MCF 10A (cell line): Measurements from ENCODE around the gene RERE. TPM values are rescaled to one million over a fixed set of nuclear protein-coding genes. Genes with fewer than 3 reads are reported as not detected.
"Not testable (repeated sequence)": the region's sequence is repeated elsewhere in the genome, so short reads cannot be mapped to it uniquely, and the experiment has no call there.

Experiments used
- BruUV-seq: library from RNA; stranded (reverse); fragments of 400-500 nt; replicated peaks from 2 replicates; lab custom pipeline; 2021; lab: Mats Ljungman, UMichigan
- CTCF ChIA-PET: fragments of 300-600 bp; sonication (Branson Sonifier 250); formaldehyde crosslinking; extraction: SDS; loops from one replicate; lab custom pipeline; 2021; ENCODE audit warnings: antibody characterized with exemption, inconsistent platforms; lab: Yijun Ruan, JAX
- POLR2A ChIA-PET: fragments of 300-600, 350-650 bp; sonication (Branson Sonifier 250); formaldehyde crosslinking; extraction: SDS; loops from one replicate; lab custom pipeline; 2020; ENCODE audit warnings: antibody characterized with exemption, inconsistent platforms; lab: Yijun Ruan, JAX
- DNase-seq: peaks from one replicate; pipeline ENCODE4 v3.0.0-alpha.2; 2018; ENCODE audit not compliant: unreplicated experiment
- H3K27ac Mint-ChIP-seq: one replicate; pipeline ENCODE4 v1.8.0; 2022; ENCODE audit warnings: mild to moderate bottlenecking, low read depth, mixed read lengths; ENCODE audit not compliant: unreplicated experiment
- H3K27me3 Mint-ChIP-seq: one replicate; pipeline ENCODE4 v1.8.0; 2022; ENCODE audit warnings: mixed read lengths; ENCODE audit not compliant: insufficient read depth, unreplicated experiment
- H3K36me3 Mint-ChIP-seq: one replicate; pipeline ENCODE4 v1.8.0; 2022; ENCODE audit warnings: mild to moderate bottlenecking, moderate library complexity, mixed read lengths; ENCODE audit not compliant: insufficient read depth, unreplicated experiment
- H3K4me1 Mint-ChIP-seq: one replicate; pipeline ENCODE4 v1.8.0; 2022; ENCODE audit warnings: mixed read lengths; ENCODE audit not compliant: insufficient read depth, unreplicated experiment
- H3K4me3 Mint-ChIP-seq: one replicate; pipeline ENCODE4 v1.8.0; 2022; ENCODE audit warnings: mild to moderate bottlenecking, moderate library complexity, mixed read lengths; ENCODE audit not compliant: unreplicated experiment
- H3K9me3 Mint-ChIP-seq: one replicate; pipeline ENCODE4 v1.8.0; 2022; ENCODE audit warnings: mixed read lengths; ENCODE audit not compliant: unreplicated experiment
- intact Hi-C: fragments of 100-400 bp; cut with micrococcal nuclease; formaldehyde crosslinking; loops from 2 replicates; pipeline ENCODE4 v1.14.1; 2022
- total RNA-seq: library from RNA; stranded (reverse); gene quantifications from 2 replicates; pipeline ENCODE4 v1.2.3, GENCODE V29; 2022
- TF ChIP-seq, protein P1 (sequence below): fragments of 200-600 bp; IDR thresholded peaks from one replicate; pipeline ENCODE4 v1.8.0; 2022; ENCODE audit warnings: antibody characterized with exemption, mild to moderate bottlenecking; ENCODE audit not compliant: unreplicated experiment

The RERE gene
- total RNA-seq, 1 experiment from 2014 or later: 48.4 TPM

DNA sequence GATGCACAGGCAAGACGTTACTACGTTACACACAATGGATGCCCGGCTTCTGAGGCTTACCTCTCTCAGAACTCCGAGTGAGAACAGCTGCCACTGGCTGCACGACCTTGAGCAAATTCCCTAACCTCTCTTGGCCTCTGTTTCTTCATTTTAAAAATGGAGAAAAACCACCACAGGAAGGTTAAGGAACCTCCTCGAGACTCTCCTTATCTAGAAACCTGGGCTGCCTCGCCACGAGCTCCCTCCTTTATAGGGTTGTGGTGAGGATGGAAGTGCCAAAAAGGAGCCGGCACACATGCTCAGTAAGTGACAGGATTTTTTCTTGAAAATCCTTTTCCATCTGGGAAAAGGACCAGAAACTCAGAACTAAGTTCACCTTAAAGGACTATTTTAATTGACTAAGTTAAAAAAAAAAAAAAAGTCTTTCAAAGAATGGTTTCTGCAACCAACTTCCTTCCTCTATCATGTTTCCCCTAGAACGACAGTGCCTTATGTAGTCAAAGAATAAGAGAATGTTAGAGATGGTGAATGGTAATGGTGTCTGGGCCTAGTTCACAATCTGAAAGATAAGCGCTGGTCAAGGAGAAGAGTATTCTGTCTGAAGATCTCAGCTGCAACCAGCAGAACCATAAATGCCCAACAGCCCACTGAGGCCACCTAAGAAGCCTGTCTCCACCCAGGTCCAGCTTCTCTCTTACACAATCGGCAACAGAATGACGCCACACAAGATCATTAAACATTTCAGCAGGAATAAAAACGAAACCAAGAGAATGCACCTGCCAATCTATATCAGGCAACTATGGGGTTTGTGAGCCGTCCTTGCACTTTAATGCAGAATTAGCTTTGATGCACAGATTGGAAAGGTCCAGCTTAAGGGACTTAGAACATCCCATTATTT, 434.6 kb downstream of the RERE start:
- TF ChIP-seq, protein P1, sequence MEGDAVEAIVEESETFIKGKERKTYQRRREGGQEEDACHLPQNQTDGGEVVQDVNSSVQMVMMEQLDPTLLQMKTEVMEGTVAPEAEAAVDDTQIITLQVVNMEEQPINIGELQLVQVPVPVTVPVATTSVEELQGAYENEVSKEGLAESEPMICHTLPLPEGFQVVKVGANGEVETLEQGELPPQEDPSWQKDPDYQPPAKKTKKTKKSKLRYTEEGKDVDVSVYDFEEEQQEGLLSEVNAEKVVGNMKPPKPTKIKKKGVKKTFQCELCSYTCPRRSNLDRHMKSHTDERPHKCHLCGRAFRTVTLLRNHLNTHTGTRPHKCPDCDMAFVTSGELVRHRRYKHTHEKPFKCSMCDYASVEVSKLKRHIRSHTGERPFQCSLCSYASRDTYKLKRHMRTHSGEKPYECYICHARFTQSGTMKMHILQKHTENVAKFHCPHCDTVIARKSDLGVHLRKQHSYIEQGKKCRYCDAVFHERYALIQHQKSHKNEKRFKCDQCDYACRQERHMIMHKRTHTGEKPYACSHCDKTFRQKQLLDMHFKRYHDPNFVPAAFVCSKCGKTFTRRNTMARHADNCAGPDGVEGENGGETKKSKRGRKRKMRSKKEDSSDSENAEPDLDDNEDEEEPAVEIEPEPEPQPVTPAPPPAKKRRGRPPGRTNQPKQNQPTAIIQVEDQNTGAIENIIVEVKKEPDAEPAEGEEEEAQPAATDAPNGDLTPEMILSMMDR: no peak
- no peaks in the 10 kb centered on the region for H3K9me3 Mint-ChIP-seq
- no peaks in the 10 kb centered on the region for H3K4me1 Mint-ChIP-seq
- BruUV-seq: no TSS peak
- POLR2A ChIA-PET: interaction anchor here (0.6 kb wide), 1 partner anchor 582 kb away, joined by 3 read pairs; no protein-coding TSS in a partner anchor
- no peak overlapping the region for H3K4me3 Mint-ChIP-seq
- H3K27me3 Mint-ChIP-seq: no peaks in the 10 kb centered on the region
- H3K36me3 Mint-ChIP-seq: peaks cover 14% of the 10 kb centered on the region
- intact Hi-C loops: no loop called here
- H3K27ac Mint-ChIP-seq: no peak overlapping the region
- DNase-seq: no peak
- CTCF ChIA-PET: interaction anchor here (0.5 to 1.6 kb wide), 2 partner anchors 12 to 188 kb away, joined by 3 read pairs; no protein-coding TSS in a partner anchor

DNA sequence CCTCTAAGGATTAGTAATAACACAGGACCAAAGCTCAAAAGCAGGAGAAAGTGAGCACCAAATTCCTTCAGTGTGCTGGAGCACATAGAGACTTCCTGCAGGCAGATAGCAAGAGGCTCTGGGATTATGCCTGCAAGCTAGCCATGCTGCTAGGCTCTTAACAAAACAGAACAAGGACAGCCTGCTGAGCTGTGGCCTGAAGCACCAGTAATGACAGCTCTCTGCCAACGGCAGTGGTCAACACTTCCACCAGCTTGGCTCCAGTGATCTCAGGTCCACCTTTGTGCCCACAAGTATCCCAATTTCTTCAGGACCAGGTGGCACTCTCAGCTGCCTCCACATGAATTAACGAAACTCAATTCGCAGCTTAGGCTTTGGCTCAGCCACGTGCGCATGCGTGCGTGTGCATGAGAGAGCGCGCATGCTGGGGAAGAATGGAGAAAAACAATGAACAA, 435.4 kb downstream of the RERE start:
- ChIA-PET CTCF (interaction anchor here (1.0 kb wide), 1 partner anchor 27 kb away, joined by 3 read pairs; no protein-coding TSS in a partner anchor), POLR2A (interaction anchor here (0.6 to 1.0 kb wide), 2 partner anchors 25 to 145 kb away, joined by 3 to 4 read pairs; no protein-coding TSS in a partner anchor)
- H3K9me3 Mint-ChIP-seq: no peaks in the 10 kb centered on the region
- no TSS peak for BruUV-seq
- H3K27ac Mint-ChIP-seq: no peak overlapping the region
- no peak for DNase-seq
- TF ChIP-seq, protein P1: no peak
- no peaks in the 10 kb centered on the region for H3K27me3 Mint-ChIP-seq
- H3K4me3 Mint-ChIP-seq: no peak overlapping the region
- intact Hi-C loops: no loop called here
- no peaks in the 10 kb centered on the region for H3K4me1 Mint-ChIP-seq
- peaks cover 19% of the 10 kb centered on the region for H3K36me3 Mint-ChIP-seq

DNA sequence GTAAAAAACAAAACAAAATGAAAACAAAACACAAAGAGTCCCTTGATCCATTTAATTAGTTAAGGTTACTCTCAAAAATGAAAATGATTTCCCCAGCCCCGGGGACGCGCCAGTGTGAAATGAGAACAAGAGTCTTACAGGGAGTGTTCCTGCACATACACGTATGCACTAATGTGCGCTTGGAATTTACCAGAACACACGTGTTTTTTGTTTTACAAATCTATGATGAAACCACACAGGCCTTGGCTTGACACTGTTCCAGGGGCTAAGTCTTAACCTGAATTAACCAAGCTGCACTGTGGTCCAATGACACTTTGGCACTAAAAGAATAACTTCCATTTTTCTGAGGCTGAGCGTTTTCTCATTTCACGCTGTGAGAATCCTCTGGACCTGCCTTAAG, 435.8 kb downstream of the RERE start:
- Mint-ChIP-seq H3K4me3 (no peak overlapping the region), H3K27me3 (no peaks in the 10 kb centered on the region), H3K36me3 (peaks cover 19% of the 10 kb centered on the region), H3K4me1 (no peaks in the 10 kb centered on the region), H3K9me3 (no peaks in the 10 kb centered on the region), H3K27ac (no peak overlapping the region)
- POLR2A ChIA-PET: interaction anchor here (0.6 to 1.0 kb wide), 3 partner anchors 25 to 361 kb away, joined by 3 to 4 read pairs (median 4); no protein-coding TSS in a partner anchor
- intact Hi-C loops: no loop called here
- no peak for DNase-seq
- CTCF ChIA-PET: interaction anchor here (1.0 kb wide), 1 partner anchor 28 kb away, joined by 3 read pairs; no protein-coding TSS in a partner anchor
- BruUV-seq: no TSS peak
- TF ChIP-seq, protein P1: no peak

DNA sequence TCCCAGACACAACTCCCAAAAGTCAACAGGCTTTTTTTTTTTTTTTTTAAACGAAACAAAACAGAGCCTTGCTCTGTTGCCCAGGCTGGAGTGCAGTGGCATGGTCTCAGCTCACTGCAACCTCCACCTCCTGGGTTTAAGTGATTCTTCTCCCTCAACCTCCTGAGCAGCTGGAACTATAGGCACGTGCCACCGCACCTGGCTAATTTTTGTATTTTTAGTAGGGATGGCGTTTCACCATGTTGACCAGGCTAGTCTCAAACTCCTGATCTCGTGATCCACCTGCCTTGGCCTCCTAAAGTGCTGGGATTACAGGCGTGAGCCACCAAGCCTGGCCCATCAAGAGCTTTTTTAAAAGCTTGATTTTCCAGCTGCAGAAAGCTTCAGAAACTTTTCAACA, 437.1 kb downstream of the RERE start:
- DNase-seq, BruUV-seq, POLR2A ChIA-PET, H3K27ac Mint-ChIP-seq, intact Hi-C loops, H3K9me3 Mint-ChIP-seq, H3K27me3 Mint-ChIP-seq, H3K4me3 Mint-ChIP-seq, H3K4me1 Mint-ChIP-seq: not testable (repeated sequence)
- CTCF ChIA-PET: interaction anchor here (1.3 kb wide), 1 partner anchor 29 kb away, joined by 6 read pairs; no protein-coding TSS in a partner anchor
- peaks cover 17% of the 10 kb centered on the region for H3K36me3 Mint-ChIP-seq
